Tibial artery (tissue), 4 donors: ENCODE data around the gene CNDP2.
"Not testable (repeated sequence)": the region's sequence is repeated elsewhere in the genome, so short reads cannot be mapped to it uniquely, and the experiment has no call there.

ENCODE experiments used
- DNase-seq, 2 donors: peaks; one replicate each; pipeline ENCODE4 v3.0.0-alpha.2; 2019
- H3K27ac ChIP-seq, 2 donors: fragments of 200-600 bp; sonication (generic) in 1 of 2; 1 replicate in 1 of 2; 2 replicates in 1 of 2; pipeline ENCODE4 v1.5.1; 2018 to 2019; ENCODE audit warnings: mild to moderate bottlenecking in 1 of 2
- H3K27me3 ChIP-seq, 2 donors: fragments of 200-600 bp; sonication (generic) in 1 of 2; one replicate each; pipeline versions ENCODE4 v1.5.1 to v1.6.0; 2016 to 2019
- H3K36me3 ChIP-seq, 3 donors: fragments of 200-600 bp; sonication (generic) in 2 of 3; one replicate each; pipeline ENCODE4 v1.5.1; 2016 to 2019; ENCODE audit warnings: mild to moderate bottlenecking in 2 of 3
- H3K4me1 ChIP-seq, 4 donors: fragments of 200-600 bp; sonication (generic) in 2 of 4; 1 replicate in 3 of 4; 2 replicates in 1 of 4; pipeline ENCODE4 v1.5.1; 2016 to 2019
- H3K4me3 ChIP-seq, 2 donors: fragments of 200-600 bp; sonication (generic) in 1 of 2; 1 replicate in 1 of 2; 2 replicates in 1 of 2; pipeline ENCODE4 v1.5.1; 2018 to 2019; ENCODE audit warnings: mild to moderate bottlenecking in 2 of 2
- H3K9me3 ChIP-seq, 3 donors: fragments of 200-600 bp; sonication (generic) in 1 of 3; one replicate each; pipeline ENCODE4 v1.5.1; 2016 to 2019
- CTCF ChIP-seq, 2 experiments: fragments of 200-600 bp in 1 of 2; fragments of 450-650 bp in 1 of 2; IDR thresholded peaks; one replicate each; pipeline ENCODE4 v1.5.1; 2017 to 2019; ENCODE audit warnings: antibody characterized with exemption in 2 of 2, mild to moderate bottlenecking in 1 of 2, moderate library complexity in 1 of 2
- intact Hi-C: fragments of 100-400 bp; cut with DNase I; formaldehyde crosslinking; loops from one replicate; pipeline ENCODE4 v1.15.0; 2023; ENCODE audit warnings: low total_unique reads

The CNDP2 gene

GRCh38 chr18:74562131-74562730 lies 66.1 kb downstream of the CNDP2 start:
- H3K27me3 ChIP-seq, result no peaks in the 10 kb centered on the region
- H3K4me1 ChIP-seq, result no peaks in the 10 kb centered on the region
- no peak for DNase-seq
- no peaks in the 10 kb centered on the region for H3K9me3 ChIP-seq
- H3K4me3 ChIP-seq, result no peak overlapping the region
- no peak for TF ChIP-seq CTCF (IDR thresholded peaks at IDR 0.05)
- no peak overlapping the region for H3K27ac ChIP-seq
- intact Hi-C loops, result no loop called here
- no peaks in the 10 kb centered on the region for H3K36me3 ChIP-seq

DNA sequence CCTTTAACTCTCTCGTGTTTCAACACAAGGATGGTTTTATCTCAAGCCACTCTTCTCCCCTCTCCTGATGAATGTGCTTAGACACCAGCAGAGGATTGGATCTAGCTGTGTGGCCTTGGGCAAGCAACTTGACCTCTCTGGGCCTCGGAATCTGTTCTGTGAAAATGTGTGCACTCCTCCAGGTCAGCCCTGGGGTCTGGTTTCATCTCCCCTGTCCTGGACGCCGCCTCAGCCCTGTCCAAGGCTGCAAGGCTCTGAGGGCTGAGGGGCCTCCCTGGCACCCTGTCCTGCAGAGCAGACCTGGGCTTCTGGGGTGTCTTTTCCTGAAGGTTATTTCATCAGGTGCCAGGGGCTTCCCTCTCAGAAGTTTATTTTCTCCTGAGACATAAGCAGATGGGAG lies 66.6 kb downstream of the CNDP2 start:
- Histone ChIP-seq H3K36me3 (no peaks in the 10 kb centered on the region), H3K27me3 (no peaks in the 10 kb centered on the region), H3K4me1 (no peaks in the 10 kb centered on the region), H3K4me3 (no peak overlapping the region), H3K9me3 (no peaks in the 10 kb centered on the region), H3K27ac (no peak overlapping the region)
- no peak for TF ChIP-seq CTCF (IDR thresholded peaks at IDR 0.05)
- DNase-seq, result no peak
- intact Hi-C loops, result no loop called here

DNA sequence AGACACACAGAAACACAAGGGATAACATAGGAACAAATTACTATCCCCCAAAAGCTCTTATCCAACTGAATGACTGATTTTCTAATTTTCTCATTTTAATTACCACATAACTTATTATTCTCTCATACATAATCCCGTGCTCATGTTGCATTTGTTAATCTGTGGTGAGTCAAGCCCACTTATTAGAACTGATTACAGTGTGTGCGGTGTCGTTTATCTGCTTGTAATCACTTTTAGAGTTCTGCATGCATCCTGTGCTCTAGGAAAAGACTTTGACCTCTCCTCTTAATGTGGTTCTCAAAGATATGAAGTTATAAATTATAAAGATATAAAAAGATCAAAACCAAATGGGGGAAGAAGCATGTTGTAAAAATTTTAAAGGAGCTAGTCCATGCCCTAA lies 67.8 kb downstream of the CNDP2 start:
- Histone ChIP-seq H3K27me3 (no peaks in the 10 kb centered on the region), H3K9me3 (no peaks in the 10 kb centered on the region), H3K4me1 (no peaks in the 10 kb centered on the region), H3K4me3 (no peak overlapping the region), H3K36me3 (no peaks in the 10 kb centered on the region), H3K27ac (no peak overlapping the region)
- intact Hi-C loops, result no loop called here
- TF ChIP-seq CTCF (IDR thresholded peaks at IDR 0.05), result no peak
- DNase-seq, result no peak

GRCh38 chr18:74565164-74565563 lies 69.0 kb downstream of the CNDP2 start:
- H3K36me3 ChIP-seq, H3K27me3 ChIP-seq, H3K4me1 ChIP-seq, DNase-seq, H3K4me3 ChIP-seq, H3K9me3 ChIP-seq, intact Hi-C loops, H3K27ac ChIP-seq: not testable (repeated sequence)

DNA sequence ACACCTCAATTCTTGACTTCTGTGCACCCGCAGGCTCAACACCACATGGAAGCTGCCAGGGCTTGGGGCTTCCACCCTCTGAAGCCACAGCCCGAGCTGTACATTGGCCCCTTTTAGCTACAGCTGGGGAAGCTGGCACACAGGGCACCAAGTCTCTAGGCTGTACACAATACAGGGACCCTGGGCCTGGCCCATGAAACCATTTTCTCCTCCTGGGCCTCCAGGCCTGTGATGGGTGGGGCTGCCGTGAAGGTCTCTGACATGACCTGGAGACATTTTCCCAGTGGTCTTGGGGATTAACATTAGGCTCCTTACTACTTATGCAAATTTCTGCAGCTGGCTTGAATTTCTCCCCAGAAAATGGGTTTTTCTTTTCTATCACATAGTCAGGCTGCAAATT lies 69.8 kb downstream of the CNDP2 start:
- H3K36me3 ChIP-seq, DNase-seq, H3K4me1 ChIP-seq, H3K4me3 ChIP-seq, H3K27ac ChIP-seq, H3K9me3 ChIP-seq, H3K27me3 ChIP-seq, intact Hi-C loops: not testable (repeated sequence)

DNA sequence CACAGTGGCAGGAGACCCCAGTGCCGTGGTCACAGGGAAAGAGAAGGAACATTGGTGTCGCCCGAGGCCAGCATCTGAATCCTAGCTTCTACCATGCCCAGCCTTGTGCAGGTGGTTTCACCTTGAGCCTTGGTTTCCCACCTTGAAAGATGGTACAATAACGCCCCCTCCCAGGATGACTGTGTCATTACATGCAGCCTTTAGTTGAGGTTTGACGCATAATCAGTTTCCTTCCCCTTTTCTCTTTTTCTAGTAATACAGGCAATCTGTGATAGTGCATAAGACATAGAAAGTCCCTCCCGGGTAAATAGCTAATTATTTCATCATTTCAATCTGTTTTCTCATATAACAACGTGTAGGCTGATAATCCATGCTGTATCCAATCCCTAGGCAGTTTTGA lies 71.7 kb downstream of the CNDP2 start:
- no peaks in the 10 kb centered on the region for H3K36me3 ChIP-seq
- no peak for DNase-seq
- H3K27me3 ChIP-seq, result no peaks in the 10 kb centered on the region
- TF ChIP-seq CTCF (IDR thresholded peaks at IDR 0.05), result no peak
- H3K27ac ChIP-seq, result no peak overlapping the region
- H3K4me1 ChIP-seq, result no peaks in the 10 kb centered on the region
- no peak overlapping the region for H3K4me3 ChIP-seq
- intact Hi-C loops, result no loop called here
- H3K9me3 ChIP-seq, result no peaks in the 10 kb centered on the region

GRCh38 chr18:74569401-74569800 lies 73.2 kb downstream of the CNDP2 start:
- DNase-seq, result no peak
- no peaks in the 10 kb centered on the region for H3K9me3 ChIP-seq
- H3K4me1 ChIP-seq, result no peaks in the 10 kb centered on the region
- intact Hi-C loops, result no loop called here
- H3K4me3 ChIP-seq, result no peak overlapping the region
- no peak overlapping the region for H3K27ac ChIP-seq
- no peaks in the 10 kb centered on the region for H3K27me3 ChIP-seq
- no peak for TF ChIP-seq CTCF (IDR thresholded peaks at IDR 0.05)
- H3K36me3 ChIP-seq, result no peaks in the 10 kb centered on the region
